H1 (cell line): ENCODE data around the gene PUDP. TPM values are rescaled to one million over a fixed set of nuclear protein-coding genes. Genes with fewer than 3 reads are reported as not detected.

ENCODE experiments used
- CTCF ChIA-PET: fragments of 300-600 bp; sonication (Branson Sonifier 250); formaldehyde crosslinking; loops from one replicate; lab custom pipeline; 2021; ENCODE audit not compliant: partially characterized antibody; lab: Charles Lee
- POLR2A ChIA-PET: fragments of 300-600 bp; sonication (Branson Sonifier 250); formaldehyde crosslinking; loops from one replicate; lab custom pipeline; 2021; ENCODE audit warnings: inconsistent platforms; ENCODE audit not compliant: partially characterized antibody; lab: Charles Lee
- DNase-seq, 2 experiments: peaks; one replicate each; pipeline versions ENCODE4 v3.0.0 to v3.0.0-alpha.2; 2010 to 2022; ENCODE audit warnings: low spot score in 2 of 2, low read depth in 1 of 2, mixed read lengths in 1 of 2
- FAIRE-seq: peaks from 2 replicates; lab custom pipeline; 2011; peaks lifted over from hg19 to GRCh38; lab: Jason Lieb, UNC
- H2AFZ ChIP-seq: 2 replicates; pipeline ENCODE4 v1.8.1; 2012; ENCODE audit warnings: low read length, inconsistent platforms
- H2AK5ac ChIP-seq: 2 replicates; pipeline ENCODE4 v1.6.1; 2013; ENCODE audit warnings: low read depth, low read length
- H2BK120ac ChIP-seq: replicated peaks from 2 replicates; pipeline ENCODE3; 2013; ENCODE audit warnings: low read depth, low read length, inconsistent platforms
- H2BK12ac ChIP-seq: 2 replicates; pipeline ENCODE4 v1.6.1; 2013; ENCODE audit warnings: low read depth, low read length
- H2BK15ac ChIP-seq: 2 replicates; pipeline ENCODE4 v1.6.1; 2013; ENCODE audit warnings: low read length
- H2BK20ac ChIP-seq: 2 replicates; pipeline ENCODE4 v1.6.1; 2013; ENCODE audit warnings: low read length
- H2BK5ac ChIP-seq: 2 replicates; pipeline ENCODE4 v1.6.1; 2013; ENCODE audit warnings: low read depth, low read length
- H3K14ac ChIP-seq: 2 replicates; pipeline ENCODE4 v1.6.1; 2013; ENCODE audit warnings: inconsistent platforms; ENCODE audit not compliant: insufficient read length
- H3K18ac ChIP-seq: 2 replicates; pipeline ENCODE4 v1.6.1; 2013; ENCODE audit warnings: low read length; ENCODE audit errors: extremely low read depth
- H3K23ac ChIP-seq: 2 replicates; pipeline ENCODE4 v1.6.1; 2013; ENCODE audit warnings: inconsistent platforms; ENCODE audit not compliant: insufficient read length
- H3K23me2 ChIP-seq: 2 replicates; pipeline ENCODE4 v1.6.1; 2013; ENCODE audit warnings: low read depth, low read length
- H3K27ac ChIP-seq: 2 replicates; pipeline ENCODE4 v1.6.1; 2011; ENCODE audit warnings: low read depth, low read length, inconsistent platforms
- H3K27me3 ChIP-seq, 4 experiments: replicated peaks in 1 of 4; 1 replicate in 1 of 4; 2 replicates in 3 of 4; pipeline versions ENCODE4 v1.6.1 to v1.8.1; 2011 to 2013; ENCODE audit warnings: low read length in 3 of 4, mild to moderate bottlenecking in 3 of 4, inconsistent platforms in 2 of 4, mixed read lengths in 2 of 4, moderate library complexity in 1 of 4; ENCODE audit not compliant: control insufficient read depth in 3 of 4, insufficient read depth in 3 of 4; ENCODE audit errors: extremely low read depth in 1 of 4
- H3K36me3 ChIP-seq, 4 experiments: 2 replicates each; pipeline versions ENCODE4 v1.6.1 to v1.8.1; 2011 to 2013; ENCODE audit warnings: mild to moderate bottlenecking in 4 of 4, low read length in 3 of 4, moderate library complexity in 2 of 4, control low read depth in 1 of 4, inconsistent platforms in 1 of 4; ENCODE audit not compliant: insufficient read depth in 4 of 4, control insufficient read depth in 2 of 4
- H3K4ac ChIP-seq: replicated peaks from 2 replicates; pipeline ENCODE3; 2013; ENCODE audit warnings: low read length, low read depth, mixed read lengths, inconsistent platforms; ENCODE audit not compliant: insufficient read length
- H3K4me1 ChIP-seq, 4 experiments: replicated peaks in 1 of 4; 1 replicate in 1 of 4; 2 replicates in 3 of 4; pipeline versions ENCODE4 v1.6.1 to v1.8.1; 2011 to 2013; ENCODE audit warnings: low read length in 3 of 4, inconsistent platforms in 2 of 4, mixed read lengths in 1 of 4; ENCODE audit not compliant: insufficient read depth in 4 of 4, control insufficient read depth in 3 of 4
- H3K4me2 ChIP-seq, 2 experiments: 2 replicates each; pipeline versions ENCODE4 v1.6.1 to v1.8.1; 2011 to 2013; ENCODE audit warnings: low read depth in 2 of 2, low read length in 2 of 2, control low read depth in 1 of 2, inconsistent platforms in 1 of 2, mild to moderate bottlenecking in 1 of 2; ENCODE audit not compliant: insufficient read depth in 1 of 2
- H3K4me3 ChIP-seq, 4 experiments: fragments of 200-600, 300-600 bp in 1 of 4; sonication (generic), shearing (Covaris generic), sonication (Bioruptor Twin) in 1 of 4; 2 replicates each; pipeline versions ENCODE4 v1.5.1 to v1.8.1; 2011 to 2016; ENCODE audit warnings: low read length in 4 of 4, low read depth in 3 of 4, control low read depth in 2 of 4, inconsistent platforms in 2 of 4, mild to moderate bottlenecking in 2 of 4, mixed read lengths in 1 of 4, moderate library complexity in 1 of 4; ENCODE audit not compliant: insufficient read depth in 2 of 4; ENCODE audit errors: extremely low read depth in 1 of 4
- H3K56ac ChIP-seq: replicated peaks from 2 replicates; pipeline ENCODE3; 2013; ENCODE audit warnings: low read depth, mild to moderate bottlenecking, mixed read lengths, low read length, inconsistent platforms; ENCODE audit not compliant: insufficient read length
- H3K79me1 ChIP-seq: 2 replicates; pipeline ENCODE4 v1.6.1; 2013; ENCODE audit warnings: low read depth, low read length, control low read depth
- H3K79me2 ChIP-seq, 2 experiments: 2 replicates each; pipeline versions ENCODE4 v1.6.1 to v1.8.1; 2012 to 2013; ENCODE audit warnings: low read length in 2 of 2, mild to moderate bottlenecking in 2 of 2, inconsistent platforms in 1 of 2; ENCODE audit not compliant: insufficient read depth in 2 of 2, control insufficient read depth in 1 of 2
- H3K9ac ChIP-seq, 4 experiments: replicated peaks in 1 of 4; 1 replicate in 1 of 4; 2 replicates in 3 of 4; pipeline versions ENCODE4 v1.6.1 to v1.8.1; 2011 to 2013; ENCODE audit warnings: low read depth in 3 of 4, low read length in 3 of 4, control low read depth in 2 of 4, mild to moderate bottlenecking in 2 of 4, moderate library complexity in 2 of 4, inconsistent platforms in 1 of 4; ENCODE audit errors: extremely low read depth in 1 of 4
- H3K9me3 ChIP-seq, 2 experiments: 2 replicates each; pipeline versions ENCODE4 v1.6.1 to v1.8.1; 2012 to 2013; ENCODE audit warnings: mild to moderate bottlenecking in 2 of 2, moderate library complexity in 2 of 2, control low read depth in 1 of 2, inconsistent platforms in 1 of 2, low read depth in 1 of 2, low read length in 1 of 2, mixed read lengths in 1 of 2; ENCODE audit not compliant: insufficient read depth in 2 of 2
- H4K20me1 ChIP-seq, 2 experiments: replicated peaks in 1 of 2; 2 replicates each; pipeline versions ENCODE3 to v1.8.1; 2011 to 2013; ENCODE audit warnings: inconsistent platforms in 2 of 2, low read length in 2 of 2, mild to moderate bottlenecking in 1 of 2; ENCODE audit not compliant: insufficient read depth in 2 of 2, control insufficient read depth in 1 of 2
- H4K5ac ChIP-seq: 2 replicates; pipeline ENCODE4 v1.6.1; 2013; ENCODE audit warnings: low read length, low read depth, mixed read lengths, inconsistent platforms; ENCODE audit not compliant: insufficient read length
- H4K8ac ChIP-seq: 2 replicates; pipeline ENCODE4 v1.8.0; 2013; ENCODE audit warnings: mild to moderate bottlenecking, moderate library complexity, low read length, inconsistent platforms; ENCODE audit not compliant: insufficient read depth; ENCODE audit errors: extremely low read depth
- H4K91ac ChIP-seq: replicated peaks from 2 replicates; pipeline ENCODE3; 2013; ENCODE audit warnings: low read length, mixed read lengths, inconsistent platforms; ENCODE audit not compliant: insufficient read length
- BRCA1 ChIP-seq: IDR thresholded peaks from 2 replicates; pipeline ENCODE4 v1.6.1; 2012; ENCODE audit warnings: low read depth, low read length, improper control_type of control experiment
- CBX8 ChIP-seq: fragments of 300-800, 300-1000 bp; sonication (generic); IDR thresholded peaks from 2 replicates; pipeline ENCODE4 v1.7.1; 2016; ENCODE audit warnings: low read depth, low read length, borderline replicate concordance
- CHD1 ChIP-seq: IDR thresholded peaks from 2 replicates; pipeline ENCODE4 v1.6.1; 2012; ENCODE audit warnings: low read depth, low read length, improper control_type of control experiment
- EGR1 ChIP-seq: IDR thresholded peaks from 2 replicates; pipeline ENCODE4 v1.6.1; 2011; ENCODE audit warnings: low read depth, low read length, borderline replicate concordance
- FOSL1 ChIP-seq: IDR thresholded peaks from 2 replicates; pipeline ENCODE4 v1.6.1; 2011; ENCODE audit warnings: mild to moderate bottlenecking, low read depth, low read length, moderate library complexity; ENCODE audit not compliant: insufficient read depth
- GTF2F1 ChIP-seq: IDR thresholded peaks from 2 replicates; pipeline ENCODE4 v1.6.1; 2012; ENCODE audit warnings: low read depth, low read length, improper control_type of control experiment, borderline replicate concordance
- PHF8 ChIP-seq: fragments of 200-600 bp; sonication (generic); conservative IDR thresholded peaks from 2 replicates; pipeline ENCODE4 v1.7.1; 2012; ENCODE audit warnings: low read depth, mild to moderate bottlenecking, inconsistent platforms, low read length, moderate library complexity
- RXRA ChIP-seq: IDR thresholded peaks from 2 replicates; pipeline ENCODE4 v1.6.1; 2011; ENCODE audit warnings: low read depth, mild to moderate bottlenecking, low read length, moderate library complexity; ENCODE audit not compliant: insufficient read depth
- WGBS, 2 experiments: shearing (Covaris generic) in 1 of 2; methylation state at CpG; one replicate each; pipeline versions ENCODE4 v1.1.6 to v1.1.7; 2013 to 2015; ENCODE audit warnings: low lambda C conversion rate in 2 of 2, mixed read lengths in 2 of 2, inconsistent platforms in 1 of 2, low coverage in 1 of 2, missing lambda C conversion rate in 1 of 2; ENCODE audit not compliant: insufficient replicate concordance in 2 of 2, insufficient coverage in 1 of 2, insufficient read length in 1 of 2; ENCODE audit errors: extremely low coverage in 1 of 2, missing lambda C conversion rate in 1 of 2; 5-methylcytosine and 5-hydroxymethylcytosine counted together
- polyA plus RNA-seq, 7 experiments: library from polyadenylated mRNA; depleted of rRNA in 3 of 7; stranded (reverse) in 5 of 7; unstranded in 2 of 7; fragments of >200 nt in 5 of 7; fragments of 200-250 nt in 2 of 7; gene quantifications; 1 replicate in 5 of 7; 2 replicates in 1 of 7; 4 replicates in 1 of 7; pipeline versions ENCODE4 v1.2.1 to v1.2.3, GENCODE V29; 2011 to 2013; ENCODE audit warnings: missing spikeins in 2 of 7, mixed read lengths in 2 of 7
- total RNA-seq: library from RNA; stranded (reverse); fragmentation: NEBNext Ultra II Directional; extraction: Animal tissue kit (Norgen Biotek cat#: 25700); gene quantifications from 2 replicates; pipeline ENCODE4 v1.2.1, GENCODE V29; 2021
- TF ChIP-seq, protein P1 (sequence below): IDR thresholded peaks from 2 replicates; pipeline ENCODE4 v1.6.1; 2012; ENCODE audit warnings: low read length, inconsistent platforms

The PUDP gene
- total and polyA plus RNA-seq, 2 of the 8 experiments (the other 6 are each of a cell fraction or from before 2014, with no cell fraction given), result 27.2 to 30.2 TPM

DNA sequence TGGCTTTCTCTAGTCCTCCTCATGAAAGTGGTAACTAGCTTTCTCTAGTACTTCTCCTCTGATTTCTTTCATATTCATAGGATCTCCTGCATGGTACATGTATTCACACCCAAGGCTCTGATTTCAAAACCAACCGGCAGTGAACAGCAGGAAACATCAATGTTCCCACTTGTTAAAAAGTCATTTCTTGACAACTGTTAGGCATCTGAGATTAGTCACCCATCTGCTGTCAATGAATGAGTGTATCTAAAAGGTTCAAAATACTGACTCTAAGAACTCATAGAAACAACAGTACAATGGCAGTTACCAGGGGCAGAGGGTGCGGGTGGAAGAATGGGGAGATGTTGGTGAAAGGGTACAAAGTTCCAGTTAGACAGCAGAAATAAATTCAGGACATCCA lies 31.5 kb upstream of the PUDP start:
- ChIA-PET POLR2A (no interaction called here), CTCF (interaction anchor here (3.0 kb wide), 1 partner anchor 8 kb away, joined by 8 read pairs; no protein-coding TSS in a partner anchor)
- no peak overlapping the region for H3K4me2 ChIP-seq
- H4K20me1 ChIP-seq, result no peaks in the 10 kb centered on the region
- H3K79me2 ChIP-seq, result no peaks in the 10 kb centered on the region
- WGBS, 2 experiments, result 89% methylated on average over 2 of the region's 2 CpGs; no CpG with 5 or more reads in 1 of the 2 experiments
- no peak overlapping the region for H4K91ac ChIP-seq
- no peak overlapping the region for H2BK5ac ChIP-seq
- H3K4me3 ChIP-seq, result no peak overlapping the region
- H2BK20ac ChIP-seq, result no peak overlapping the region
- no peaks in the 10 kb centered on the region for H3K9me3 ChIP-seq
- no peaks in the 10 kb centered on the region for H3K27me3 ChIP-seq
- no peak overlapping the region for H2AK5ac ChIP-seq
- H2BK120ac ChIP-seq, result no peak overlapping the region
- no peak overlapping the region for H2AFZ ChIP-seq
- H3K56ac ChIP-seq, result no peak overlapping the region
- no peak overlapping the region for H4K8ac ChIP-seq
- no peak for DNase-seq
- no peak overlapping the region for H3K27ac ChIP-seq
- no peaks in the 10 kb centered on the region for H3K4me1 ChIP-seq
- no peak overlapping the region for H4K5ac ChIP-seq
- H3K36me3 ChIP-seq, result no peaks in the 10 kb centered on the region
- no peak overlapping the region for H3K14ac ChIP-seq
- no peak overlapping the region for H3K18ac ChIP-seq
- H3K4ac ChIP-seq, result no peak overlapping the region
- TF ChIP-seq GTF2F1 (no peak), BRCA1 (no peak), RXRA (no peak), CHD1 (no peak), FOSL1 (no peak), EGR1 (no peak), CBX8 (no peak), PHF8 (no peak)
- TF ChIP-seq, protein P1, sequence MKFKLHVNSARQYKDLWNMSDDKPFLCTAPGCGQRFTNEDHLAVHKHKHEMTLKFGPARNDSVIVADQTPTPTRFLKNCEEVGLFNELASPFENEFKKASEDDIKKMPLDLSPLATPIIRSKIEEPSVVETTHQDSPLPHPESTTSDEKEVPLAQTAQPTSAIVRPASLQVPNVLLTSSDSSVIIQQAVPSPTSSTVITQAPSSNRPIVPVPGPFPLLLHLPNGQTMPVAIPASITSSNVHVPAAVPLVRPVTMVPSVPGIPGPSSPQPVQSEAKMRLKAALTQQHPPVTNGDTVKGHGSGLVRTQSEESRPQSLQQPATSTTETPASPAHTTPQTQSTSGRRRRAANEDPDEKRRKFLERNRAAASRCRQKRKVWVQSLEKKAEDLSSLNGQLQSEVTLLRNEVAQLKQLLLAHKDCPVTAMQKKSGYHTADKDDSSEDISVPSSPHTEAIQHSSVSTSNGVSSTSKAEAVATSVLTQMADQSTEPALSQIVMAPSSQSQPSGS, result no peak
- TF ChIP-seq, all 59 proteins: peak for 0
- Histone ChIP-seq H3K79me1 (no peaks in the 10 kb centered on the region), H3K23ac (no peak overlapping the region), H3K23me2 (no peaks in the 10 kb centered on the region), H3K9ac (no peak overlapping the region), H2BK12ac (no peak overlapping the region), H2BK15ac (no peak overlapping the region)
- no peak for FAIRE-seq
